ENCODE measurements around the gene NUP210. TPM values are rescaled to one million over a fixed set of nuclear protein-coding genes. Genes with fewer than 3 reads are reported as not detected.

Gene NUP210
- total RNA-seq, 1 donor = not detected

DNA sequence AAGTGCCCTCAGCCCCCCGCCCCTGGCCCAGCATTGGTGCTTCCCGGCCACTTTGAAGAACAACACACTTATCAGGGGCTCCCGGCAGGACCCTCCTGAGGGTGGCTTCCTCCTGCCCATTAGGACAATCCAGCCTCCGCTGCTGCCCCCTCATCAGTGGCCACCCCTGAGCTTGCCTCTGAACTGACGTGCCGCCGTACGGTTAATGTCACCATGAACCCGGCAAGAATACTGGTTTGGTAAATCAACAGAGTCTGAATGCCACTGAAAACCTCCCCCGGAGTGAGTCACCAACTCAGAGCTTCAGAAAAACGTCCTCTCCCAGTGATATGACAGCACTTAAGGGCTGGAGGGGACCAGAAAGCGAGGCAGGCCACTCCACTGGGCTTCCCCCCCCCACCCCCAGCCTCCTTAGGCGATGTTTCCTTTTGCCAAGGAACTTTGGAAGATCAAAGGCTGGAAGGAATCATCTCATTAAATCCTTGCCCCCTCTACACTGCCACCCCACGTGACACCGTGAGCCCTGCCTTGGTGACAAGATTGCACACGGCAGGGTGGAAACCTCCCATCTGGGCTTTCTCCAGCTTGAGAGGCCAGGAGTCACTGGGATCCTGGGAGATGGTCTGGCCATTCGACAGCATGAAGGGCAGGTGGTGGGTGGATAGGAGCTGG lies 142.1 kb downstream of the NUP210 start:
- no peak overlapping the region for H3K4me3 ChIP-seq (ENCODE audit: low read depth, low read length)
- TF ChIP-seq, protein P1, sequence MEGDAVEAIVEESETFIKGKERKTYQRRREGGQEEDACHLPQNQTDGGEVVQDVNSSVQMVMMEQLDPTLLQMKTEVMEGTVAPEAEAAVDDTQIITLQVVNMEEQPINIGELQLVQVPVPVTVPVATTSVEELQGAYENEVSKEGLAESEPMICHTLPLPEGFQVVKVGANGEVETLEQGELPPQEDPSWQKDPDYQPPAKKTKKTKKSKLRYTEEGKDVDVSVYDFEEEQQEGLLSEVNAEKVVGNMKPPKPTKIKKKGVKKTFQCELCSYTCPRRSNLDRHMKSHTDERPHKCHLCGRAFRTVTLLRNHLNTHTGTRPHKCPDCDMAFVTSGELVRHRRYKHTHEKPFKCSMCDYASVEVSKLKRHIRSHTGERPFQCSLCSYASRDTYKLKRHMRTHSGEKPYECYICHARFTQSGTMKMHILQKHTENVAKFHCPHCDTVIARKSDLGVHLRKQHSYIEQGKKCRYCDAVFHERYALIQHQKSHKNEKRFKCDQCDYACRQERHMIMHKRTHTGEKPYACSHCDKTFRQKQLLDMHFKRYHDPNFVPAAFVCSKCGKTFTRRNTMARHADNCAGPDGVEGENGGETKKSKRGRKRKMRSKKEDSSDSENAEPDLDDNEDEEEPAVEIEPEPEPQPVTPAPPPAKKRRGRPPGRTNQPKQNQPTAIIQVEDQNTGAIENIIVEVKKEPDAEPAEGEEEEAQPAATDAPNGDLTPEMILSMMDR (IDR thresholded peaks at IDR 0.05; ENCODE audit: insufficient read depth, low read depth, low read length) = no peak
- no peak for DNase-seq (ENCODE audit: low read depth)

DNA sequence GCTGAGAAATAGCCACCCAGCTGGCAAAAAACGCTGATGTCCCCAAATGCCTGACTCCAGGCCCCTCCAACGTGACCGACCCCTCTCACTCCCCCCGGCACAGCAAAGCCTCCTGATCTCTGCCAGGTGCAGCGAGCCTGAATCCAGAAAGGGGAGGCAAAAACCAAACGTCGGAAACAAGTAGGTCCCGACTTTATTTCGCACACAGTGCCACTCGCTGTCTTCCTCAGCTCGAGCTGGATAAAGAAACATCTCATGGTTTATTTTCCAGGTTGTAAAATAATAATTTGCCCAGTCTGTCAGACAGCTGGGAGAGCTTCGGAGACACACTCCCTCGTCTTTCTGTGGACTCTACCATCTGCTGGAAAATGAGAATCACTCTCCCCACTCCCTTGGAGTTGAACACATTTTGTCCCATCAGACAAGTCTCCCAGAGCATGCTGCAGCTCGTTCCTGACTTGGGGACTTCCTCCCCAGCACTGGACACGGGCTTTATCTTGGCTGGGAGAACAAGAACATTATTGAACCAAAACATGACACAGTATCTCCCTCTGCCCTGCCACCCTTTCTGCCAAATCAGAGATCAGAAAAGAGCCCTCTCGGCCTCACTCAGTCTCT lies 142.8 kb downstream of the NUP210 start:
- no peak for DNase-seq (ENCODE audit: low read depth)
- no peak overlapping the region for H3K4me3 ChIP-seq (ENCODE audit: low read depth, low read length)
- TF ChIP-seq, protein P1 (IDR thresholded peaks at IDR 0.05; ENCODE audit: insufficient read depth, low read depth, low read length) = no peak

GRCh38 chr3:13276438-13277195 lies 143.5 kb downstream of the NUP210 start:
- no peak for DNase-seq (ENCODE audit: low read depth)
- no peak overlapping the region for H3K4me3 ChIP-seq (ENCODE audit: low read depth, low read length)
- TF ChIP-seq, protein P1 (IDR thresholded peaks at IDR 0.05; ENCODE audit: insufficient read depth, low read depth, low read length) = no peak

DNA sequence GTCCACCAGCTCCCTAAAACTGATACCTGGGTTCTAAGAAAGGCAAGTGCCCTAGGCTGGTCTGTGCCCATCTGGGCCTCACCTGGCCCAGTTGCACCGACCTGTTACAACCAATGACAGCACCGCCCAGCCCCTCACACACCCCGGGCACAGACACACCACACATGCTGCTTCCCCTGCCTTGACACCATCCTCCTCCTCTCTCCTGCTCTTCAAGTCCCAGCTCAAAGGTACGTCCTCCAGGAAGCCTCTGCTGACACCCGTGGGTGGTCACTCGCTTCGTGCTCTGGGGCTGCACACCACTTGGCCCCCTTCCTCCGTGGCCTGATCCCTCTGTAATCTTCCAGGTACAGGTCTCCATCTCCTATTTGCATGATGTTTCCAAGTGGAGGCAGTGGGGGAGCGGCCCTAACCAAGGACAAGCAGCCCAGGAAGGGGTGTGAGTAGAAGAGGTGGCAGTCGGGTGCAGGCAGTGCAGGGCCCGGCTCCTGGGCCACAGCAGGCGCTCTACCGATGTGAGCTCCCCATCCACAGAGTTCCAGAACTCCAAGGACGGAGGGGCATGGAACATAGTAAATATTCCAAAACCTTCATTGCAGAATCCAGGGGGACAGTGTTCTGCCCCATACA lies 144.6 kb downstream of the NUP210 start:
- no peak for DNase-seq (ENCODE audit: low read depth)
- H3K4me3 ChIP-seq (ENCODE audit: low read depth, low read length) = no peak overlapping the region
- TF ChIP-seq, protein P1 (IDR thresholded peaks at IDR 0.05; ENCODE audit: insufficient read depth, low read depth, low read length) = no peak

- no peak for DNase-seq (ENCODE audit: low read depth)
- TF ChIP-seq, protein P1 (IDR thresholded peaks at IDR 0.05; ENCODE audit: insufficient read depth, low read depth, low read length) = no peak
These were observed 145.4 kb downstream of the NUP210 start for GRCh38 chr3:13274551-13275332.

GRCh38 chr3:13274125-13274524 lies 146.0 kb downstream of the NUP210 start:
- no peak overlapping the region for H3K4me3 ChIP-seq (ENCODE audit: low read depth, low read length)
- DNase-seq (ENCODE audit: low read depth) = no peak
- TF ChIP-seq, protein P1 (IDR thresholded peaks at IDR 0.05; ENCODE audit: insufficient read depth, low read depth, low read length) = no peak

More at GRCh38 chr3:13274551-13275332, 145.4 kb downstream of the NUP210 start:
- H3K4me3 ChIP-seq (ENCODE audit: low read depth, low read length) = no peak overlapping the region
